GM23338 (cell line): Measurements from ENCODE around the gene CGB2. TPM values are rescaled to one million over a fixed set of nuclear protein-coding genes. Genes with fewer than 3 reads are reported as not detected.

Source experiments
- ATAC-seq: fragments of 200-7000 bp; cut with Tn5 transposase; 3 replicates; pipeline ENCODE4 v1.9.1; 2020
- DNase-seq: peaks from one replicate; pipeline ENCODE4 v3.0.0-alpha.2; 2015; ENCODE audit warnings: low spot score
- H2AFZ ChIP-seq: fragments of 200-600 bp; sonication (generic); 2 replicates; pipeline ENCODE4 v1.8.0; 2016; ENCODE audit warnings: antibody characterized with exemption, mild to moderate bottlenecking, moderate library complexity
- H3F3A ChIP-seq: fragments of 200-600 bp; sonication (generic); replicated peaks from 2 replicates; pipeline ENCODE4 v1.8.0; 2017; ENCODE audit warnings: antibody characterized with exemption, mixed run types, low read depth
- H3K27ac ChIP-seq: fragments of 200-600 bp; sonication (generic); 2 replicates; pipeline ENCODE4 v1.6.1; 2016; ENCODE audit warnings: low read depth
- H3K27me3 ChIP-seq: fragments of 200-600 bp; sonication (generic); 2 replicates; pipeline ENCODE4 v1.8.0; 2016; ENCODE audit warnings: mild to moderate bottlenecking, mixed run types, moderate library complexity; ENCODE audit not compliant: insufficient read depth
- H3K36me3 ChIP-seq: fragments of 200-600 bp; sonication (generic); 2 replicates; pipeline ENCODE4 v1.8.0; 2016; ENCODE audit warnings: mild to moderate bottlenecking; ENCODE audit not compliant: insufficient read depth
- H3K4me1 ChIP-seq: fragments of 200-600 bp; sonication (generic); 2 replicates; pipeline ENCODE4 v1.8.0; 2016; ENCODE audit warnings: mild to moderate bottlenecking, moderate library complexity; ENCODE audit not compliant: insufficient read depth
- H3K4me2 ChIP-seq: fragments of 200-600 bp; sonication (generic); 2 replicates; pipeline ENCODE4 v1.7.1; 2017; ENCODE audit warnings: mixed run types
- H3K4me3 ChIP-seq: fragments of 200-600 bp; sonication (generic); 2 replicates; pipeline ENCODE4 v1.6.1; 2016; ENCODE audit warnings: mixed run types
- H3K79me2 ChIP-seq: fragments of 200-600 bp; sonication (generic); replicated peaks from 2 replicates; pipeline ENCODE4 v1.8.0; 2017; ENCODE audit warnings: mild to moderate bottlenecking; ENCODE audit not compliant: insufficient read depth
- H3K9me2 ChIP-seq: fragments of 200-600 bp; sonication (generic); 2 replicates; pipeline ENCODE4 v1.8.0; 2017; ENCODE audit not compliant: insufficient read depth
- H4K20me1 ChIP-seq: fragments of 200-600 bp; sonication (generic); replicated peaks from 2 replicates; pipeline ENCODE4 v1.8.0; 2017; ENCODE audit warnings: mild to moderate bottlenecking; ENCODE audit not compliant: insufficient read depth
- H3K27ac Mint-ChIP-seq: 2 replicates; pipeline ENCODE4 v1.8.0; 2020; ENCODE audit warnings: inconsistent platforms, mild to moderate bottlenecking, moderate library complexity, mixed read lengths
- H3K27me3 Mint-ChIP-seq: 3 replicates; pipeline ENCODE4 v1.8.0; 2022; ENCODE audit warnings: low read depth, mild to moderate bottlenecking, moderate library complexity, mixed read lengths, inconsistent platforms; ENCODE audit not compliant: insufficient read depth, poor library complexity
- H3K36me3 Mint-ChIP-seq: 3 replicates; pipeline ENCODE4 v1.8.0; 2021; ENCODE audit warnings: low read depth, mild to moderate bottlenecking, inconsistent platforms, moderate library complexity, mixed read lengths
- H3K4me1 Mint-ChIP-seq: 3 replicates; pipeline ENCODE4 v1.8.0; 2020; ENCODE audit warnings: mild to moderate bottlenecking, inconsistent platforms, mixed read lengths
- H3K4me3 Mint-ChIP-seq: 3 replicates; pipeline ENCODE4 v1.8.0; 2021; ENCODE audit warnings: moderate library complexity, mild to moderate bottlenecking, inconsistent platforms, mixed read lengths
- H3K9me3 Mint-ChIP-seq: 3 replicates; pipeline ENCODE4 v1.8.0; 2020; ENCODE audit warnings: moderate library complexity, mild to moderate bottlenecking, inconsistent platforms, mixed read lengths
- EZH2 ChIP-seq: fragments of 200-600 bp; sonication (generic); IDR thresholded peaks from one replicate; pipeline ENCODE4 v1.8.0; 2017; ENCODE audit warnings: antibody characterized with exemption, mild to moderate bottlenecking, low read depth; ENCODE audit not compliant: unreplicated experiment
- REST ChIP-seq: IDR thresholded peaks from one replicate; pipeline ENCODE4 v1.6.1; 2018; ENCODE audit warnings: antibody characterized with exemption; ENCODE audit not compliant: unreplicated experiment
- ZNF331 ChIP-seq: fragments of 250-450 bp; sonication (Bioruptor Pico); IDR thresholded peaks from 2 replicates; pipeline ENCODE4 v1.5.0; 2020; ENCODE audit warnings: low read depth, mild to moderate bottlenecking, moderate library complexity
- polyA plus RNA-seq: library from polyadenylated mRNA; unstranded; fragments of >200 nt; fragmentation: Nextera tagmentation; extraction: Ambion mirVana; gene quantifications from 2 replicates; pipeline ENCODE4 v1.2.1, GENCODE V29; 2016
- total RNA-seq: library from RNA; depleted of rRNA; stranded (reverse); fragments of >200 nt; shearing (Covaris generic); gene quantifications from 2 replicates; pipeline ENCODE4 v1.2.3, GENCODE V29; 2014
- TF ChIP-seq, protein P1 (sequence below): fragments of 250-450 bp; sonication (Bioruptor Pico); IDR thresholded peaks from 2 replicates; pipeline ENCODE4 v1.5.0; 2020; ENCODE audit warnings: mild to moderate bottlenecking, moderate library complexity

The CGB2 gene
- total and polyA plus RNA-seq, 2 experiments from 2014 or later, result 0.57 TPM; not detected in 1

GRCh38 chr19:48991011-48991609, 40.6 kb upstream of the CGB2 start (continued):
- TF ChIP-seq, protein P1, sequence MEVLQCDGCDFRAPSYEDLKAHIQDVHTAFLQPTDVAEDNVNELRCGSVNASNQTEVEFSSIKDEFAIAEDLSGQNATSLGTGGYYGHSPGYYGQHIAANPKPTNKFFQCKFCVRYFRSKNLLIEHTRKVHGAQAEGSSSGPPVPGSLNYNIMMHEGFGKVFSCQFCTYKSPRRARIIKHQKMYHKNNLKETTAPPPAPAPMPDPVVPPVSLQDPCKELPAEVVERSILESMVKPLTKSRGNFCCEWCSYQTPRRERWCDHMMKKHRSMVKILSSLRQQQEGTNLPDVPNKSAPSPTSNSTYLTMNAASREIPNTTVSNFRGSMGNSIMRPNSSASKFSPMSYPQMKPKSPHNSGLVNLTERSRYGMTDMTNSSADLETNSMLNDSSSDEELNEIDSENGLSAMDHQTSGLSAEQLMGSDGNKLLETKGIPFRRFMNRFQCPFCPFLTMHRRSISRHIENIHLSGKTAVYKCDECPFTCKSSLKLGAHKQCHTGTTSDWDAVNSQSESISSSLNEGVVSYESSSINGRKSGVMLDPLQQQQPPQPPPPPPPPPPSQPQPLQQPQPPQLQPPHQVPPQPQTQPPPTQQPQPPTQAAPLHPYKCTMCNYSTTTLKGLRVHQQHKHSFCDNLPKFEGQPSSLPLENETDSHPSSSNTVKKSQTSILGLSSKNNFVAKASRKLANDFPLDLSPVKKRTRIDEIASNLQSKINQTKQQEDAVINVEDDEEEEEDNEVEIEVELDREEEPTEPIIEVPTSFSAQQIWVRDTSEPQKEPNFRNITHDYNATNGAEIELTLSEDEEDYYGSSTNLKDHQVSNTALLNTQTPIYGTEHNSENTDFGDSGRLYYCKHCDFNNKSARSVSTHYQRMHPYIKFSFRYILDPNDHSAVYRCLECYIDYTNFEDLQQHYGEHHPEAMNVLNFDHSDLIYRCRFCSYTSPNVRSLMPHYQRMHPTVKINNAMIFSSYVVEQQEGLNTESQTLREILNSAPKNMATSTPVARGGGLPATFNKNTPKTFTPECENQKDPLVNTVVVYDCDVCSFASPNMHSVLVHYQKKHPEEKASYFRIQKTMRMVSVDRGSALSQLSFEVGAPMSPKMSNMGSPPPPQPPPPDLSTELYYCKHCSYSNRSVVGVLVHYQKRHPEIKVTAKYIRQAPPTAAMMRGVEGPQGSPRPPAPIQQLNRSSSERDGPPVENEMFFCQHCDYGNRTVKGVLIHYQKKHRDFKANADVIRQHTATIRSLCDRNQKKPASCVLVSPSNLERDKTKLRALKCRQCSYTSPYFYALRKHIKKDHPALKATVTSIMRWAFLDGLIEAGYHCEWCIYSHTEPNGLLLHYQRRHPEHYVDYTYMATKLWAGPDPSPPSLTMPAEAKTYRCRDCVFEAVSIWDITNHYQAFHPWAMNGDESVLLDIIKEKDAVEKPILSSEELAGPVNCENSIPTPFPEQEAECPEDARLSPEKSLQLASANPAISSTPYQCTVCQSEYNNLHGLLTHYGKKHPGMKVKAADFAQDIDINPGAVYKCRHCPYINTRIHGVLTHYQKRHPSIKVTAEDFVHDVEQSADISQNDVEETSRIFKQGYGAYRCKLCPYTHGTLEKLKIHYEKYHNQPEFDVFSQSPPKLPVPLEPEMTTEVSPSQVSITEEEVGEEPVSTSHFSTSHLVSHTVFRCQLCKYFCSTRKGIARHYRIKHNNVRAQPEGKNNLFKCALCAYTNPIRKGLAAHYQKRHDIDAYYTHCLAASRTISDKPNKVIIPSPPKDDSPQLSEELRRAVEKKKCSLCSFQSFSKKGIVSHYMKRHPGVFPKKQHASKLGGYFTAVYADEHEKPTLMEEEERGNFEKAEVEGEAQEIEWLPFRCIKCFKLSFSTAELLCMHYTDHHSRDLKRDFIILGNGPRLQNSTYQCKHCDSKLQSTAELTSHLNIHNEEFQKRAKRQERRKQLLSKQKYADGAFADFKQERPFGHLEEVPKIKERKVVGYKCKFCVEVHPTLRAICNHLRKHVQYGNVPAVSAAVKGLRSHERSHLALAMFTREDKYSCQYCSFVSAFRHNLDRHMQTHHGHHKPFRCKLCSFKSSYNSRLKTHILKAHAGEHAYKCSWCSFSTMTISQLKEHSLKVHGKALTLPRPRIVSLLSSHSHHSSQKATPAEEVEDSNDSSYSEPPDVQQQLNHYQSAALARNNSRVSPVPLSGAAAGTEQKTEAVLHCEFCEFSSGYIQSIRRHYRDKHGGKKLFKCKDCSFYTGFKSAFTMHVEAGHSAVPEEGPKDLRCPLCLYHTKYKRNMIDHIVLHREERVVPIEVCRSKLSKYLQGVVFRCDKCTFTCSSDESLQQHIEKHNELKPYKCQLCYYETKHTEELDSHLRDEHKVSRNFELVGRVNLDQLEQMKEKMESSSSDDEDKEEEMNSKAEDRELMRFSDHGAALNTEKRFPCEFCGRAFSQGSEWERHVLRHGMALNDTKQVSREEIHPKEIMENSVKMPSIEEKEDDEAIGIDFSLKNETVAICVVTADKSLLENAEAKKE, result no peak
- TF ChIP-seq ZNF331, result no peak

GRCh38 chr19:48991873-48992580, 39.7 kb upstream of the CGB2 start:
- Histone ChIP-seq H3K27me3 (no peaks in the 10 kb centered on the region), H3K4me2 (peak overlapping the region; percentile 98), H3K4me1 (peaks cover 13% of the 10 kb centered on the region; the same call in 1 of the 2 replicates), H4K20me1 (peaks cover 6% of the 10 kb centered on the region), H3K36me3 (peaks cover 6% of the 10 kb centered on the region), H3F3A (0 out of 2 replicates have a peak, but pooled peaks cover 3% of the 10 kb centered on the region), H3K79me2 (peaks cover 48% of the 10 kb centered on the region), H3K4me3 (peak overlapping the region; percentile 100), H3K27ac (no peak overlapping the region), H3K9me2 (no peaks in the 10 kb centered on the region), H2AFZ (no peak overlapping the region)
- peaks cover 14% of the 10 kb centered on the region for H3K27me3 Mint-ChIP-seq
- H3K4me3 Mint-ChIP-seq, result peak overlapping the region; percentile 96
- H3K36me3 Mint-ChIP-seq, result peaks cover 34% of the 10 kb centered on the region
- DNase-seq, result peak; percentile 64
- H3K4me1 Mint-ChIP-seq, result peaks cover 24% of the 10 kb centered on the region
- no peaks in the 10 kb centered on the region for H3K9me3 Mint-ChIP-seq
- ATAC-seq, result peak; percentile 34
- H3K27ac Mint-ChIP-seq, result peak overlapping the region; percentile 97
- no peak for TF ChIP-seq EZH2
- no peak for TF ChIP-seq ZNF331
- no peak for TF ChIP-seq REST
